Measurements from ENCODE around the gene BORCS6. TPM values are rescaled to one million over a fixed set of nuclear protein-coding genes. Genes with fewer than 3 reads are reported as not detected.
"Not testable (repeated sequence)": the region's sequence is repeated elsewhere in the genome, so short reads cannot be mapped to it uniquely, and the experiment has no call there.

BORCS6 gene
- total RNA-seq, 1 donor from 2014 or later = 4.8 TPM

- DNase-seq = peak; percentile 75
Measured at GRCh38 chr17:8173056-8173870, 16.7 kb downstream of the BORCS6 start.

DNA sequence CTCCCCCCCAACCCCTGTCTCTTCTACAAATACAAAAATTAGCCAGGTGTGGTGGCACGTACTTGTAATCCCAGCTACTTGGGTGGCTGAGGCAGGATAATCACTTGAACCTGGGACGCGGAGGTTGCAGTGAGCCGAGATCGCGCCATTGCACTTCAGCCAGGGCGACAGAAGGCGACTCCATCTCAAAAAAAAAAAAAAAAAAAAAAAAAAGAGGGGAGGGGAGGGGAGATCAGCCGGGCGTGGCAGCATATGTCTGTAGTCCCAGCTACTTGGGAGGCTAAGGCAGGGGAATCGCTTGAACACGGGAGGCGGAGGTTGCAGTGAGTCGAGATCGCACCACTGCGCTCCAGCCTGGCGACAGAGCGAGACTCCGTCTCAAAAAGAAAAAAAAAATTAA lies 19.8 kb downstream of the BORCS6 start:
- DNase-seq = not testable (repeated sequence)

DNA sequence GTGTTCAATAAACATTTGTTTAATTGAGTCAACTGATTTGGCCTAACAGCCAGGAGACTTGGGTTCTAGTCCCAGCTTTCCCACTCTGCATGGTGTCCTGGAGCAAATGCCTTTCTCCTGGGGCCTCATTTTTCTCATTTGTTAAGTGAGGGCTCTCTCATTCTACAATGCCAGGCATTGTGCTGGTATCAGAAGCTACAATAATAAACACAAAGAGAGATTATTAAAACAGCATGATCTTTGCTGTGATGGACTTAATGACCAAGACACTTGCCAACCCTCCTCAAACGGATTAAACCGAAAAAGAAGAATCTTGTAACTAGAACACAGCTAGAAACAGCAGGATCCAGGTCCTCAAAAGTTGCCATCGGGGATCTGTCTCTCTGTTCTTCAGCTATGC lies 22.5 kb downstream of the BORCS6 start:
- DNase-seq = no peak

- no peak for DNase-seq
Measured at GRCh38 chr17:8166731-8167130, 23.2 kb downstream of the BORCS6 start.

DNA sequence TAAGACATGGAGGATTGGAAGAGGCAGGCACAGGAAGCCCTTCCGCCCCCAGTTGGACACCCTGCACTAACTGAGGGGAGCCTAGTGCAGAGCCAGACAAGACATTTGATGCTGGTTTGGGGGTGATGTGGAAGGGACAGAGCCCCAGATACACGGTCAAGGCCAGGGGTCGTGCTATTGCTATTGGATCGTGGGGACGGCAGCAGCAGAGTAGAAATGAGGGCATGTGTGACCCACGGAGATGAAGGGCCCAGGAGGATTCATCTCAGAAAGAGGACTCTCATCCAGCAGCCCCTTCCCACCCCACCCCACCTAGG lies 25.2 kb downstream of the BORCS6 start:
- no peak for DNase-seq

- peak; percentile 74 for DNase-seq
Measured at GRCh38 chr17:8163978-8164814, 25.8 kb downstream of the BORCS6 start.

- DNase-seq = no peak
Measured at GRCh38 chr17:8162997-8163977, 26.7 kb downstream of the BORCS6 start.

- peak; percentile 72 for DNase-seq
Measured at GRCh38 chr17:8162233-8162996, 27.6 kb downstream of the BORCS6 start, which contains the start of gene VAMP2. TSS of gene VAMP2 (minus strand) at chr17:8162948. CDS start at chr17:8162879, 69 bp downstream.

- DNase-seq = no peak
Measured at GRCh38 chr17:8161289-8162232, 28.4 kb downstream of the BORCS6 start.

- DNase-seq = no peak
Measured at GRCh38 chr17:8160741-8161221, 29.2 kb downstream of the BORCS6 start.

DNA sequence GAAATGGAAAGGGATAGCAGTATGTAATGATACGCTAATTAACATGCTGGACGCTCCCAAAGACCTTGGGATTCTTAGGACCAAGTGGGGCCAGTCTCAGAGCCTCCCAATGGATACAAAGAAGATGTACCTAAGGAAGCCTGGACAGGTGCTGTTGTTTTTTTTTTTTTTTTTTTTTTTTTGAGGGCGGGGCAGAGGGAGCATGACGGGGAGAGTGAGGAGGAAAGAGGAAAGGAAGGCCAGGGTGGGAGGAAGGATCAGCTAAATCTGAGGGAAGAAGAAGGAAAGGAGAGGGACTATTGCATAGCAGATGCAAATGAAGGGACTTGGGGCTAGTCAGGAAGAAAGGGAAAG lies 29.8 kb downstream of the BORCS6 start:
- DNase-seq = no peak

GRCh38 chr17:8159459-8160223 lies 30.3 kb downstream of the BORCS6 start:
- no peak for DNase-seq

DNA sequence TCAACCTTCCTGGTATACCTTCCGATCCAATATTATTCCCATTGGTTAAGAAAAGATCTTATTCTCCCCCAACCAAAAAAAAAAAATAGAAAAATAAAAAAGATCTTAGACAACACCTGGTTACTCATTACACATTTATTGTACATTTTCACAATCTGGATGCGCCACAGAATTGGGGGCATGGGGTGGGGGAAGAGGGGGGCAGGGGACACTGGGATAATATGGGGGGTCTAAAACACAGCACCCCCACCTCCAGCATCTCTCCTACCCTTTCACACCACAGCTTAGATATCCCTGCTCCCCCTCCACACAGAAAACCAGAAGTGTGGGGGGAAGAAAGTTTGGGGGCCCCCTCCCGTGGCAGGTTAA lies 31.0 kb downstream of the BORCS6 start:
- no peak for DNase-seq

DNA sequence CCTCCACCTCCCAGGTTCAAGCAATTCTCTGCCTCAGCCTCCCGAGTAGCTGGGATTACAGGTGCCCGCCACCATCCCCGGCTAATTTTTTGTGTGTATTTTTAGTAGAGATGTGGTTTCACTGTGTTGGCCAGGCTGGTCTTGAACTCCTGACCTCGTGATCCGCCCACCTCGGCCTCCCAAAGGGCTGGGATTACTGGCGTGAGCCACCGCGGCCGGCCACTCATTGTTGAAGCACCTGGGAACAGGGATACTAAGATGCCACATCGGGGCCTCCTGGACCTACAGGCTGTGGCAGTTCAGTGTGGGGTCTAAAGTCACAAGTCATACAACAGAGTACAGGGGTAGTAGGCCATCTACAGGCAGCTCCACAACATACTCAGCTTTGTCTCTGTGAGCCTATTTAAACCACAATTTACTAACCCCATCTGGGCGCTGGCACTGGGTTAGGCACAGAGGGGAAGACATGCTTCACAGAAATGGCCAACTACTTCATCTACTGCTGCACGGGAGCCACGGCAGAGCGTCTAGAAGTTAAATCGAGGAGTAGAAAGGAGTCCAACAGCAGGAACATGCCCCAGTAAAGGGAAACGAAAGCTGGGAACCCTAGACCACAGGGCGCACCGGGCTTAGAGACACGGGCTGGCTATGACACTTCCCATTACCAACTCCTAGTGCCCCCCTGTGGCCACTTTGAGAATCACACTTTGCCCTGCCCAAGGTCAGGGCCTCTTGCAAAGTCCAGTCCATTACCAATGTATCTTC lies 31.5 kb downstream of the BORCS6 start:
- peak; percentile 72 for DNase-seq

DNA sequence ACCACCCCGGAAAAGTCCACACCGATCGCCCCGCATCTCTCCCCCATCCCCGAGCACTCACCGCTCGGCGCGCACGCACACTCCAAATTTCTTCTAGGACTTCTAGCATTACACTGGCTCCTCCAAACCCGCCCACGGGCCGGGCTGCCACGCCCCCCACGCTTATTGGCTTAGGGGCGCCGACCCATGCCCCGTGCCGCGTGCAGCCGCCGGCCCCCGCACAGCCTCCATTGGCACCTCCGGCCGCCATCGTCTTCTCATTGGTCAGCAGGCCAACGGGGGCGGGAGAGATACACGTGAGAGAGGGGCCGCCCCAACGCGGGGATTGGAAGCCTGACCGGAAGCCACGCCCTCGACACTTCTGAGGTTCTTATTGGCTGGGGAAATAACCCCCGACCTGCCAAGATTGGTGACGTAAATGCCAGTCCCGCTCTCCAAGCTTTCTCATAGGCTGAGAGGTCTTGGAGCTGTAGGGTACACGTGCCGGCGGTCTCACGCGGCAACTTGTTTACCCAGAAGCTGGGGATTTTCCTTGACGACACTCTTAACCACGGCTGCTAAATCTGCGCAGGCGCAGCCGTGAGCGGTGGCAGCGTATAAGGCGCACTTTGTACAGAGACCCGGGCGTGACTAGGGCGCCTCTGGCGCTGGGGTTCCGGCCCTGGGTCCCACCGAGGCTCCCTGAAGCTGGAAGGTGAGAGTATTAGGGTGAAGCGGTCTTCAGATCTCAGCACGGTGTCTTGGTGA lies 33.6 kb downstream of the BORCS6 start:
- peak; percentile 97 for DNase-seq

GRCh38 chr17:8155996-8156245 lies 34.1 kb downstream of the BORCS6 start:
- no peak for DNase-seq

GRCh38 chr17:8155231-8155995 lies 34.6 kb downstream of the BORCS6 start:
- DNase-seq = no peak

Data from occipital lobe (tissue), 2 donors.